ENCODE results near the gene PRRG2.

Gene PRRG2

GRCh38 chr19:49581007-49581508, at the start of gene PRRG2:
TSS of gene PRRG2 (plus strand) at chr19:49581316. CDS start at chr19:49583220, 1,904 bp downstream.
- no peak for DNase-seq

GRCh38 chr19:49533551-49534488, 47.3 kb upstream of the PRRG2 start:
- DNase-seq, result no peak

- DNase-seq, result no peak
Observed at GRCh38 chr19:49534632-49535385, 46.3 kb upstream of the PRRG2 start.

- no peak for DNase-seq
Observed at GRCh38 chr19:49536921-49537462, 44.1 kb upstream of the PRRG2 start.

- DNase-seq, result no peak
Observed at GRCh38 chr19:49538643-49539042, 42.5 kb upstream of the PRRG2 start.

GRCh38 chr19:49539192-49539952, 41.7 kb upstream of the PRRG2 start:
- DNase-seq, result no peak

- no peak for DNase-seq
Observed at GRCh38 chr19:49541914-49542313, 39.2 kb upstream of the PRRG2 start.

- no peak for DNase-seq
Observed at GRCh38 chr19:49542446-49542845, 38.7 kb upstream of the PRRG2 start.

GRCh38 chr19:49543032-49543431, 38.1 kb upstream of the PRRG2 start:
- no peak for DNase-seq

- no peak for DNase-seq
Observed at GRCh38 chr19:49544154-49544553, 37.0 kb upstream of the PRRG2 start.

GRCh38 chr19:49546825-49547565, 34.1 kb upstream of the PRRG2 start:
- peak; percentile 71 for DNase-seq

- DNase-seq, result no peak
Observed at GRCh38 chr19:49549045-49549444, 32.1 kb upstream of the PRRG2 start.

- no peak for DNase-seq
Observed at GRCh38 chr19:49551531-49551930, 29.6 kb upstream of the PRRG2 start.

- DNase-seq, result no peak
Observed at GRCh38 chr19:49552749-49553148, 28.4 kb upstream of the PRRG2 start.

GRCh38 chr19:49553451-49554271, 27.5 kb upstream of the PRRG2 start:
- no peak for DNase-seq

GRCh38 chr19:49554701-49555181, 26.4 kb upstream of the PRRG2 start:
- no peak for DNase-seq

GRCh38 chr19:49555600-49556411, 25.3 kb upstream of the PRRG2 start:
- no peak for DNase-seq

- no peak for DNase-seq
Observed at GRCh38 chr19:49556412-49557398, 24.4 kb upstream of the PRRG2 start.
